Heart right ventricle (tissue), 16 donors: ENCODE data around the gene C14orf132. TPM values are rescaled to one million over a fixed set of nuclear protein-coding genes. Genes with fewer than 3 reads are reported as not detected.

Experiments
- ATAC-seq, 8 donors: fragments of 200-7000 bp; cut with Tn5 transposase; one replicate each; pipeline ENCODE4 v1.9.1; 2020; ENCODE audit warnings: mild to moderate bottlenecking in 8 of 8, moderate library complexity in 8 of 8, moderate number of reproducible peaks in 1 of 8
- DNase-seq, 2 donors: peaks; one replicate each; pipeline ENCODE4 v3.0.0-alpha.2; 2020
- H3K27ac ChIP-seq, 10 donors: fragments of 200-600 bp; sonication (generic) in 2 of 10; one replicate each; pipeline versions ENCODE4 v1.5.0 to v1.8.0; 2020 to 2022; ENCODE audit warnings: mild to moderate bottlenecking in 3 of 10
- H3K27me3 ChIP-seq, 7 donors: fragments of 200-600 bp; one replicate each; pipeline ENCODE4 v1.8.0; 2021 to 2022; ENCODE audit warnings: mild to moderate bottlenecking in 2 of 7
- H3K36me3 ChIP-seq, 9 donors: fragments of 200-600 bp; sonication (generic) in 1 of 9; one replicate each; pipeline versions ENCODE4 v1.5.0 to v1.8.0; 2020 to 2022; ENCODE audit warnings: mild to moderate bottlenecking in 2 of 9
- H3K4me1 ChIP-seq, 9 donors: fragments of 200-600 bp; sonication (generic) in 1 of 9; one replicate each; pipeline versions ENCODE4 v1.5.0 to v1.8.0; 2020 to 2022; ENCODE audit warnings: mild to moderate bottlenecking in 4 of 9
- H3K4me3 ChIP-seq, 10 donors: fragments of 200-600 bp; sonication (generic) in 2 of 10; one replicate each; pipeline versions ENCODE4 v1.5.0 to v1.8.0; 2020 to 2022; ENCODE audit warnings: mild to moderate bottlenecking in 7 of 10, moderate library complexity in 2 of 10
- H3K9me3 ChIP-seq, 11 donors: fragments of 200-600 bp in 10 of 11; sonication (generic) in 2 of 11; one replicate each; pipeline versions ENCODE4 v1.5.0 to v1.8.0; 2013 to 2022; ENCODE audit warnings: mild to moderate bottlenecking in 2 of 11, control low read depth in 1 of 11, moderate library complexity in 1 of 11
- WGBS, 2 donors: extraction: QIAGEN DNeasy Blood & Tissue Kit; methylation state at CpG; one replicate each; pipeline ENCODE4 v1.1.7; 2013; ENCODE audit warnings: inconsistent platforms in 1 of 2; 5-methylcytosine and 5-hydroxymethylcytosine counted together
- intact Hi-C, 10 donors: fragments of 100-400 bp; cut with DNase I; formaldehyde crosslinking; loops; one replicate each; pipeline versions ENCODE4 v1.11.1 to v1.14.2; 2022
- polyA plus RNA-seq, 2 donors: library from polyadenylated mRNA; stranded (reverse); fragments of 200-250 nt; gene quantifications; one replicate each; pipeline ENCODE4 v1.2.3, GENCODE V29; 2013
- total RNA-seq, 10 donors: library from RNA; stranded (reverse); fragmentation: NEBNext Ultra II Directional in 3 of 10; extraction: Animal tissue kit (Norgen Biotek cat#: 25700) in 3 of 10; gene quantifications; one replicate each; pipeline versions ENCODE4 v1.2.1 to v1.2.4, GENCODE V29; 2021 to 2023
- TF ChIP-seq, protein P1 (sequence below), 9 donors: fragments of 200-600 bp; sonication (generic) in 2 of 9; IDR thresholded peaks; one replicate each; pipeline versions ENCODE4 v1.5.0 to v1.8.0; 2021 to 2022; ENCODE audit warnings: antibody characterized with exemption in 9 of 9, mild to moderate bottlenecking in 5 of 9, moderate library complexity in 1 of 9
- donor health status: Arrhythmogenic right ventricular cardiomyopathy.
- donor health status: ischemic (EF 13 %, LVEDD 7.1; RV severe dilation, severe dysfunction).
- donor health status: healthy with polysubstance abuse.
- donor health status: DM: no; HTN: yes; CAD: no.
- donor health status: DM: no; HTN: no; CAD: no.
- donor health status: ischemic (EF 25% LVEDD 6.9; RV normal size, moderate dysfunction).
- donor health status: ischemic (EF 25% LVEDD 5.7; RV mildly dilated, moderate dysfunction).
- donor health status: healthy.
- donor health status: DM: yes; HTN: yes; CAD: no.
- donor health status: Ischemic cardiomyopathy.
- donor health status: ischemic (EF 35%, LVEDD 5.7; RV mildly dilated, moderate dysfunction).
- donor health status: nonischemic (EF 11% LVEDD 7.7; RV severe dilation, severe dysfunction).
- donor health status: DM: yes; HTN: yes; CAD: no.
- donor health status: PGD.
- donor health status: ischemic (EF 29% LVEDD 5.4; RV normal size, mild dysfunction).
- donor health status: nonischemic (EF 23%, LVEDD 6.1; RV moderate dilation, normal function).

C14orf132 gene
- total and polyA plus RNA-seq, 12 donors, result 0.80 to 16.2 (median 2.5) TPM

DNA sequence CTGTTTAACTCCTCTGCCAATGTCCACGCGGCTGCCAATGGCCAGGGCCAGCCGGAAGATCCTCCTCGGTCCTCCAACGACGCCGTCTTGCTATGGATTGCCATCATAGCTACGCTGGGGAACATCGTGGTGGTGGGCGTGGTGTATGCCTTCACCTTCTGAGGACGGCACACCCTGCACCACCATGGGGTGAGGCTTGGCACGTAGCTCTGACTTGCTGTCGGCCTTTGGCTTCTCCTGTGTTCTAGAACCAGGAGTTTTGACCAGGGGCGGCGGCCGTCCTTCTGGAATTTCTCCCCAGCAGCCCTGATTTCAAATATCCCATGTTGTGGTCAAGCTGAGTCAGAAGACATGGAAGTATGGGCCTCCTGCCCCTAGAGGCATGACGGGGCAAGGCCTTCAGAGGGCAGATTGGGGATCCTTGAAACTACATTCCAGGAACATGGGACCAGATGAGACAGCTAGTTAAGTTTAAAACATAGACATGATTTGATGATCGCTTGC, 47.5 kb downstream of the C14orf132 start:
- no peak for ATAC-seq
- H3K9me3 ChIP-seq, result no peaks in the 10 kb centered on the region
- no peak overlapping the region for H3K4me3 ChIP-seq
- H3K4me1 ChIP-seq, result peaks cover 0 to 20% (median 15%) of the 10 kb centered on the region in 9 donors
- intact Hi-C loops, result loop anchor here in 1 of 10 donors (10.0 kb wide), 1 partner anchor 82 kb away; no protein-coding TSS in a partner anchor
- 94 to 96% methylated on average over 18 of the region's 18 CpGs for WGBS, 2 donors
- TF ChIP-seq, protein P1, sequence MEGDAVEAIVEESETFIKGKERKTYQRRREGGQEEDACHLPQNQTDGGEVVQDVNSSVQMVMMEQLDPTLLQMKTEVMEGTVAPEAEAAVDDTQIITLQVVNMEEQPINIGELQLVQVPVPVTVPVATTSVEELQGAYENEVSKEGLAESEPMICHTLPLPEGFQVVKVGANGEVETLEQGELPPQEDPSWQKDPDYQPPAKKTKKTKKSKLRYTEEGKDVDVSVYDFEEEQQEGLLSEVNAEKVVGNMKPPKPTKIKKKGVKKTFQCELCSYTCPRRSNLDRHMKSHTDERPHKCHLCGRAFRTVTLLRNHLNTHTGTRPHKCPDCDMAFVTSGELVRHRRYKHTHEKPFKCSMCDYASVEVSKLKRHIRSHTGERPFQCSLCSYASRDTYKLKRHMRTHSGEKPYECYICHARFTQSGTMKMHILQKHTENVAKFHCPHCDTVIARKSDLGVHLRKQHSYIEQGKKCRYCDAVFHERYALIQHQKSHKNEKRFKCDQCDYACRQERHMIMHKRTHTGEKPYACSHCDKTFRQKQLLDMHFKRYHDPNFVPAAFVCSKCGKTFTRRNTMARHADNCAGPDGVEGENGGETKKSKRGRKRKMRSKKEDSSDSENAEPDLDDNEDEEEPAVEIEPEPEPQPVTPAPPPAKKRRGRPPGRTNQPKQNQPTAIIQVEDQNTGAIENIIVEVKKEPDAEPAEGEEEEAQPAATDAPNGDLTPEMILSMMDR (IDR thresholded peaks at IDR 0.05), result no peak
- peaks cover 0 to 14% (median 0%) of the 10 kb centered on the region in 7 donors for H3K27me3 ChIP-seq
- no peak overlapping the region for H3K27ac ChIP-seq
- H3K36me3 ChIP-seq, result peaks cover 0 to 9% (median 0%) of the 10 kb centered on the region in 9 donors
- no peak for DNase-seq

DNA sequence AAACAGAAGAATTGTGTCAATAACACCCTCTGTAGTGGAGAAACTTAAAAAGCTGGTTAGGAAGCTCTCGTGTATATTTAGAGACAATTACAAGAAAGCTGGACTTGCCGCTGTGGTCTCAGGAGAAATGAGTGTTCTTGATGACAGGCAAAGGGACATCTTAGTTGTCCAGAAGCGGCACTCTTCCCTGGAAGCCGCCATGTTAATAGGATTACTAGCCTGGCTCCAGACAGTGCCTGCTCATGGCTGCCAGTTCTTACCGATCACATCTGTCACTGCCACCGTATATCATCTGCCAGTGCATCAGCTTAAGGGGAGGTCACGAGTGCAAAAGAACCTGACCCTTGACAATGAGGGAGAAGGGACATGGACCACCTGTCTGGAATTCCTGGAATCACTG, 48.9 kb downstream of the C14orf132 start:
- peaks cover 0 to 15% (median 4%) of the 10 kb centered on the region in 7 donors for H3K27me3 ChIP-seq
- intact Hi-C loops, result loop anchor here in 1 of 10 donors (10.0 kb wide), 1 partner anchor 83 kb away; no protein-coding TSS in a partner anchor
- DNase-seq, result no peak

DNA sequence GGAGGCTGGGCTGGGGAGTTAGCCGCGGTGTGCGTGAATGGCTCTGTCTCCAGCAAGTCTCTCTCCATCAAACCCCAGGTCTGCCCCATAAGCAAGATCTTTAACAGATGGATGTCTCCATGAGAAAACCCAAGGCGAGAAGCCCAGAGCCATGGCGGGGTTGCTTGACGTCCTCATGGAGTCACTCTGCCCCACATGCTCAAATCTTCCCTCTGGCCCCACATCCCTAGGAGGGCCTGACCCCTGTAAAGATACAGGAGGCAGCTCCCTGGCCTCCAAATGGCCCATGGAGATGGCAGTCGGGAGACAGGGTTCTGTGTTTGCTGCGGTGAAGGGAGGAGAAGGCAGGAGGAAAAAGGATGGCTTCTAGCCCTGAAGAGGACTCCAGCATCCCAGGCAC, 49.3 kb downstream of the C14orf132 start:
- TF ChIP-seq, protein P1 (IDR thresholded peaks at IDR 0.05), result no peak

More for the DNA sequence above, 48.9 kb downstream of the C14orf132 start:
- Histone ChIP-seq H3K27ac (no peak overlapping the region), H3K36me3 (peaks cover 0 to 9% (median 0%) of the 10 kb centered on the region in 9 donors), H3K4me1 (peaks cover 0 to 24% (median 19%) of the 10 kb centered on the region in 9 donors), H3K9me3 (no peaks in the 10 kb centered on the region), H3K4me3 (no peak overlapping the region)
- no peak for ATAC-seq
- TF ChIP-seq, protein P1 (IDR thresholded peaks at IDR 0.05), result no peak
- 89 to 91% methylated on average over 7 of the region's 7 CpGs for WGBS, 2 donors

DNA sequence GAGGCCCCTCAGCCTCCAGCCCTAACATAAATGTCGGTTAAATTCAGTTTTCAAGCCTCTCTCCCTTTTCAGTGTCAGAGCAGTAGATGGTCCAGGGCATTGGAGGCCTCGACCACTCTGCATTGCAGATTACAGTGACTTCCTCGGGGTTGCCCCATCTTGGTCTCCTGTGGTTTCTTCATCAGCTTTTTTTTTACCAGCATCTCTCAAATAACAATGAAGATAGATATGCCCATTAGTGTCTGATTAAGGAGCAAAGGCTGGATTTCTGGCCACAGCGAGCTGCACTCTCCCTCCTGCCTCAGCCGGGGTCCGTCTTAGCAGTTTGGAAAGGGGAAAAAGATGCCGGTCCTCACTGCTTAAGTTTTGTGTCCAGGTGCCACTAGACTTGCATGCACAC, 49.7 kb downstream of the C14orf132 start:
- no peak for DNase-seq
- TF ChIP-seq, protein P1 (IDR thresholded peaks at IDR 0.05), result no peak
- intact Hi-C loops, result loop anchor here in 1 of 10 donors (10.0 kb wide), 1 partner anchor 84 kb away; no protein-coding TSS in a partner anchor
- Histone ChIP-seq H3K27ac (no peak overlapping the region), H3K27me3 (peaks cover 0 to 16% (median 4%) of the 10 kb centered on the region in 7 donors), H3K9me3 (no peaks in the 10 kb centered on the region), H3K4me1 (peaks cover 0 to 24% (median 19%) of the 10 kb centered on the region in 9 donors), H3K4me3 (no peak overlapping the region), H3K36me3 (peaks cover 0 to 9% (median 0%) of the 10 kb centered on the region in 9 donors)
- ATAC-seq, result no peak
- WGBS, 2 donors, result 95 to 96% methylated on average over 7 of the region's 7 CpGs

More for the DNA sequence above, 49.3 kb downstream of the C14orf132 start:
- peaks cover 0 to 9% (median 0%) of the 10 kb centered on the region in 9 donors for H3K36me3 ChIP-seq
- DNase-seq (no peak), ATAC-seq (no peak)
- H3K9me3 ChIP-seq, result no peaks in the 10 kb centered on the region
- no peak overlapping the region for H3K4me3 ChIP-seq
- H3K27me3 ChIP-seq, result peaks cover 0 to 16% (median 4%) of the 10 kb centered on the region in 7 donors
- no peak overlapping the region for H3K27ac ChIP-seq
- 92 to 97% methylated on average over 8 of the region's 8 CpGs for WGBS, 2 donors
- peaks cover 0 to 24% (median 19%) of the 10 kb centered on the region in 9 donors for H3K4me1 ChIP-seq
- intact Hi-C loops, result loop anchor here in 1 of 10 donors (10.0 kb wide), 1 partner anchor 84 kb away; no protein-coding TSS in a partner anchor
